Gastroesophageal sphincter (tissue), 3 donors: ENCODE results near the gene FPR2.

Experiments
- EP300 ChIP-seq: sonication (generic); formaldehyde crosslinking; IDR thresholded peaks from one replicate; pipeline ENCODE4 v1.6.1; 2017; ENCODE audit warnings: antibody characterized with exemption, mild to moderate bottlenecking
- POLR2A ChIP-seq, 2 donors: fragments of 450-650 bp; IDR thresholded peaks; one replicate each; pipeline ENCODE4 v1.6.1; 2017; ENCODE audit warnings: antibody characterized with exemption in 2 of 2, mild to moderate bottlenecking in 2 of 2, moderate library complexity in 1 of 2
- POLR2AphosphoS5 ChIP-seq: sonication (generic); formaldehyde crosslinking; IDR thresholded peaks from one replicate; pipeline ENCODE4 v1.6.1; 2017; ENCODE audit warnings: antibody characterized with exemption
- TF ChIP-seq, protein P1 (sequence below), 4 experiments: fragments of 200-600 bp in 2 of 4; fragments of 450-650 bp in 2 of 4; sonication (generic) in 1 of 4; IDR thresholded peaks; one replicate each; pipeline ENCODE4 v1.5.1; 2017 to 2019; ENCODE audit warnings: antibody characterized with exemption in 4 of 4, mild to moderate bottlenecking in 2 of 4, moderate library complexity in 2 of 4

- TF ChIP-seq POLR2A (IDR thresholded peaks at IDR 0.05) (no peak), EP300 (no peak), POLR2AphosphoS5 (no peak)
- TF ChIP-seq, protein P1, sequence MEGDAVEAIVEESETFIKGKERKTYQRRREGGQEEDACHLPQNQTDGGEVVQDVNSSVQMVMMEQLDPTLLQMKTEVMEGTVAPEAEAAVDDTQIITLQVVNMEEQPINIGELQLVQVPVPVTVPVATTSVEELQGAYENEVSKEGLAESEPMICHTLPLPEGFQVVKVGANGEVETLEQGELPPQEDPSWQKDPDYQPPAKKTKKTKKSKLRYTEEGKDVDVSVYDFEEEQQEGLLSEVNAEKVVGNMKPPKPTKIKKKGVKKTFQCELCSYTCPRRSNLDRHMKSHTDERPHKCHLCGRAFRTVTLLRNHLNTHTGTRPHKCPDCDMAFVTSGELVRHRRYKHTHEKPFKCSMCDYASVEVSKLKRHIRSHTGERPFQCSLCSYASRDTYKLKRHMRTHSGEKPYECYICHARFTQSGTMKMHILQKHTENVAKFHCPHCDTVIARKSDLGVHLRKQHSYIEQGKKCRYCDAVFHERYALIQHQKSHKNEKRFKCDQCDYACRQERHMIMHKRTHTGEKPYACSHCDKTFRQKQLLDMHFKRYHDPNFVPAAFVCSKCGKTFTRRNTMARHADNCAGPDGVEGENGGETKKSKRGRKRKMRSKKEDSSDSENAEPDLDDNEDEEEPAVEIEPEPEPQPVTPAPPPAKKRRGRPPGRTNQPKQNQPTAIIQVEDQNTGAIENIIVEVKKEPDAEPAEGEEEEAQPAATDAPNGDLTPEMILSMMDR (IDR thresholded peaks at IDR 0.05): no peak
Measured at GRCh38 chr19:51746731-51747130, 14.2 kb upstream of the FPR2 start.
